ENCODE results near the gene NPHP4. TPM values are rescaled to one million over a fixed set of nuclear protein-coding genes. Genes with fewer than 3 reads are reported as not detected.

NPHP4 gene
- total RNA-seq, 1 experiment from 2014 or later = 20.0 TPM

GRCh38 chr1:5845376-5845775, 146.8 kb downstream of the NPHP4 start (continued):
- TF ChIP-seq EZH2phosphoT487 (IDR thresholded peaks at IDR 0.05; ENCODE audit: borderline replicate concordance) (no peak), SP1 (IDR thresholded peaks at IDR 0.05; ENCODE audit: low read depth) (no peak), TCF7L2 (IDR thresholded peaks at IDR 0.05; ENCODE audit: borderline replicate concordance, extremely low read depth, insufficient read depth, insufficient read length) (no peak), SRF (IDR thresholded peaks at IDR 0.05; ENCODE audit: low read depth) (no peak), REST (IDR thresholded peaks at IDR 0.05; ENCODE audit: low read depth) (no peak), EGR1 (IDR thresholded peaks at IDR 0.05; ENCODE audit: low read depth) (no peak), EZH2 (IDR thresholded peaks at IDR 0.05) (no peak)

GRCh38 chr1:5844442-5844841, 147.8 kb downstream of the NPHP4 start:
- TF ChIP-seq CTCF (IDR thresholded peaks at IDR 0.05 in 2 of 3, conservative IDR thresholded peaks at IDR 0.05 in 1 of 3; ENCODE audit: borderline replicate concordance in 1 of 3, insufficient read depth in 1 of 3, low read depth in 2 of 3, low read length in 2 of 3) (no peak), REST (IDR thresholded peaks at IDR 0.05; ENCODE audit: low read depth) (no peak), SRF (IDR thresholded peaks at IDR 0.05; ENCODE audit: low read depth) (no peak), JUND (IDR thresholded peaks at IDR 0.05) (no peak)
- Histone ChIP-seq H3K4me2 (ENCODE audit: low read length) (no peak overlapping the region), H3K4me3 (replicated peaks in 1 of 2; ENCODE audit: low read depth in 1 of 2, low read length in 2 of 2) (no peak overlapping the region), H3K9ac (ENCODE audit: low read length) (no peak overlapping the region), H3K27me3 (ENCODE audit: insufficient read depth, low read length) (peaks cover 5% of the 10 kb centered on the region; the same call in 1 of the 2 replicates), H2AFZ (ENCODE audit: low read depth, low read length, poor library complexity, severe bottlenecking) (no peak overlapping the region), H3K36me3 (ENCODE audit: control insufficient read depth in 1 of 2, insufficient read depth in 2 of 2, low read length in 2 of 2) (no peaks in the 10 kb centered on the region), H3K79me2 (ENCODE audit: insufficient read depth, low read length) (no peaks in the 10 kb centered on the region), H3K9me2 (ENCODE audit: insufficient read depth) (no peaks in the 10 kb centered on the region), H4K20me1 (ENCODE audit: insufficient read depth) (no peaks in the 10 kb centered on the region), H3K4me1 (ENCODE audit: control insufficient read depth in 1 of 2, insufficient read depth in 2 of 2, low read length in 2 of 2) (no peaks in the 10 kb centered on the region), H3K27ac (ENCODE audit: low read depth, low read length) (no peak overlapping the region), H3K9me3 (ENCODE audit: control insufficient read depth in 1 of 2, insufficient read depth in 1 of 2, low read depth in 1 of 2, low read length in 2 of 2) (no peaks in the 10 kb centered on the region)
- CTCF ChIA-PET = no interaction called here
- BruUV-seq (replicated peaks) = no TSS peak
- no peak for ATAC-seq
- POLR2A ChIA-PET = no interaction called here
- no peak for DNase-seq (ENCODE audit: low read depth, low spot score)
- RAD21 ChIA-PET (ENCODE audit: low non-redundant PET in 1 of 2, low total read pairs in 2 of 2, uncharacterized antibody in 2 of 2, unreplicated experiment in 2 of 2) = no interaction called here
- intact Hi-C loops (cut with micrococcal nuclease) = no loop called here
